Activated naive CD4-positive, alpha-beta T cell treated with anti-CD3 and anti-CD28 coated beads, Interleukin-2, amount 10 ng/mL, durations not matched to agents 7 days and 5 days (primary cell): Measurements from ENCODE around the gene IFITM5.
"Not testable (repeated sequence)": the region's sequence is repeated elsewhere in the genome, so short reads cannot be mapped to it uniquely, and the experiment has no call there.

ENCODE experiments used
- CTCF ChIA-PET: fragments of 350-600 bp; sonication (Branson Sonifier 250); formaldehyde crosslinking; loops from one replicate; lab custom pipeline; 2021; ENCODE audit warnings: antibody characterized with exemption; lab: Charles Lee
- DNase-seq: peaks from one replicate; pipeline ENCODE4 v3.0.0-alpha.2; 2020
- H3K27ac Mint-ChIP-seq: one replicate; pipeline ENCODE4 v1.8.0; 2021; ENCODE audit warnings: mild to moderate bottlenecking, moderate library complexity, mixed read lengths
- H3K27me3 Mint-ChIP-seq: one replicate; pipeline ENCODE4 v1.8.0; 2021; ENCODE audit warnings: mild to moderate bottlenecking, mixed read lengths
- H3K36me3 Mint-ChIP-seq: one replicate; pipeline ENCODE4 v1.8.0; 2021; ENCODE audit warnings: mixed read lengths
- H3K4me1 Mint-ChIP-seq: one replicate; pipeline ENCODE4 v1.8.0; 2021; ENCODE audit warnings: mixed read lengths
- H3K4me3 Mint-ChIP-seq: one replicate; pipeline ENCODE4 v1.8.0; 2021; ENCODE audit warnings: mild to moderate bottlenecking, moderate library complexity, mixed read lengths
- H3K9me3 Mint-ChIP-seq: one replicate; pipeline ENCODE4 v1.8.0; 2021; ENCODE audit warnings: mixed read lengths

The IFITM5 gene

DNA sequence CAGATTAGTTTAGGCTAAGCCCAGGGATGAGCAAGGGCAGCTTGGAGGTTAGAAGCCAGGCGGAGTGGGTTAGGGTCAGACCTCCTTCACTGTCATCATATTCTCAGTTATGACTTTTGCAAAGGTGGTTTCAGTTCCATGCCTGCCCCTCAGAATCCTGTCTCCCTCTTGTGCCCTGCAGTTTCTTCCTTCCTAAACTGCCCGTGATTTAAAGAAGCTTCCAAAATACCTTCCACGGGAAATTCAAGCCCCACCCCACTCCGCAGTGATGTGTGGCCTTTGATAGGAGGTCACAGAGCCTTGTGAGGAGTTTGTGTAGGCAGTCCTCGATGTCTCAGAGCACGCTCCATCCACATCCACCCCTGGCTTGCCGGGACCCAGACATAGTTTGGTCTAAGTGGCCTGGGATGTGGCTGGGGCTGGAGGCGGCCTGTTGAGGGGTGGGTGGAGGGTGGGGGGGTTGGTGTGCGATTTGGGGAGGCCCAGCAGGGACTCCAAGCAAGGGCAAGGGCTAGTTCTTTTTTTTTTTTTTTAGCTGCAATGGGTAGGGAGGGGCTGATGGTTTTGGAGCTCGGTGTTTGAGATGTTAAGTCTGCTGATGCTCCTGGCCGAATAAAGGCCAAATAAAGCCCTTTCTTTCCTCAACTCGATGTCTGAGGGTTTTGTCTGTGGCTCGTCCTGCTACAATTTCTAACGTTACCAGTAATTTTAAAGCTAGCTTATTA, 12.9 kb upstream of the IFITM5 start:
- DNase-seq = peak; percentile 65
- H3K4me3 Mint-ChIP-seq = peak overlapping the region; percentile 83
- CTCF ChIA-PET = interaction anchor here (1.0 to 1.5 kb wide), 3 partner anchors 43 to 105 kb away, joined by 3 to 7 read pairs (median 4); partner anchors contain the start of genes BET1L and RIC8A
- no peaks in the 10 kb centered on the region for H3K9me3 Mint-ChIP-seq
- H3K36me3 Mint-ChIP-seq = peaks cover 46% of the 10 kb centered on the region
- peaks cover 33% of the 10 kb centered on the region for H3K4me1 Mint-ChIP-seq
- no peaks in the 10 kb centered on the region for H3K27me3 Mint-ChIP-seq
- H3K27ac Mint-ChIP-seq = peak overlapping the region; percentile 95

DNA sequence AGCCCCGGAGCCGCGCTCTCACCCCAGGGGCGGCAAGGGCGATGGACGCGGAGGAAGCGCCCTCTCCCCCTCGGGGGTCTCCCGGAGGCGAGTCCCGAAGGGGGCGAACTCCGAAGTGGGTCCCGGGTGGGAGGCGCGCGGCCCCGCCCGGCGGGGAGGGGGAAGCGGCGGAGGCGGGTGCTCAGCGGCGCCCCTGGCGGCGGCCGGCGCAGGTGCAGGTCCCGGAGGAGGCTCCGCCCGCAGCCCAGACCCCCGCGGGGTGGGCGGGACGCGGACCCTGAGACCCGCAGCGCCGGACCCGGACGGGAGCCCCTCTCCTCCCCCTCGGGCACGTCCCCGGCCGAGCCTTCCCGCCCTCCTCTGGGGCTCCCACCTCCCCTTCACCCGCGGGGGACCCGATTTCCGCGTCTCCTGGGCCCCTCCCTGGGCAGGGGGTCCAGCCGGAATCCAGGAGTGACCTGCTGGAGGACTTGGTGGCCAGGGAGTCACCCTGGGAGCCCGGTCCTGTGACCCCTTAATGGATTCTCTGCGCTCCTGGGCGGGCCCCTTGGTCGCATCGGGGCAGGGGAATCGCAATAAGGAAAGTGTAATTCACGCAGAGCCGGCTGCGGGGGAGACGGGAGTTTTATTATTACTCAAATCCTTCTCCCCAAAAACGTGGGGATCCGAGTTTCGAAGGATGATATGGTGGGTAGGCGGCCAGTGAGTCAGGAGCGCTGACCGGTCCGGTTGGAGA, 11.9 kb upstream of the IFITM5 start:
- H3K27ac Mint-ChIP-seq = peak overlapping the region; percentile 95
- H3K27me3 Mint-ChIP-seq, DNase-seq, H3K9me3 Mint-ChIP-seq, CTCF ChIA-PET: not testable (repeated sequence)
- peaks cover 36% of the 10 kb centered on the region for H3K36me3 Mint-ChIP-seq
- peak overlapping the region; percentile 83 for H3K4me3 Mint-ChIP-seq
- H3K4me1 Mint-ChIP-seq = peaks cover 36% of the 10 kb centered on the region

DNA sequence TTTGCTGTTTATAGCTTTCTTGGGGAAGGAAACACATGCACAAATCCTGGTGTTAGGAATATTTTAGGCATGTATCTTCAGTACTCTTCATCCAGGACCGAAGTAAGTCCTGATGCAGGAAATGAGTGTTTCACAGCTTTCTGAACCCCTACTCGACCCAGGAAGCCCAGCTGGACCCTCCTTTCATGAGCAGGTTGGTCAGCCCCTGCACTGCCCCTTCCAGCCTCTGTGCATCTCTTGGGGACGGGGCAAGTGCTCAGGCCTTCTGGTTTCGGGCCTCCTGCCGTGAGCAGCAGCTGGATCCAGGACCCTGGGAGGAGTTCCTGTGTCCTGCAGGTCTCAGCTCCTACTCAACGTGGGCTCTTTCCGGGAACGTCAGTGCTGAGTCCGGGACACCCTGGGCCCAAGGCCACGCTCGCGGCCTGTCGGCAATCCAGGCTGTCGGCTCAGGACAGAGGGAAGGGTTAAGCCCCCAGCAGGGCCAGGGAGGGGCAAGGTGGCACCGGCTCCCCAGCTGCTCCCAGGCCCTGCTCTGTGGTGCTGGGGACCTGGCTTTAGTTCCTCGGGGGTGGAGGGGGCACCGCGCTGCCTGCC, 10.8 kb upstream of the IFITM5 start:
- H3K9me3 Mint-ChIP-seq, H3K27me3 Mint-ChIP-seq, DNase-seq: not testable (repeated sequence)
- Mint-ChIP-seq H3K4me3 (peak overlapping the region; percentile 90), H3K36me3 (peaks cover 32% of the 10 kb centered on the region), H3K4me1 (peaks cover 47% of the 10 kb centered on the region), H3K27ac (peak overlapping the region; percentile 95)
- CTCF ChIA-PET = interaction anchor here (1.2 to 1.3 kb wide), 2 partner anchors 9 to 103 kb away, joined by 3 to 6 read pairs; partner anchors contain the start of genes BET1L and RIC8A

DNA sequence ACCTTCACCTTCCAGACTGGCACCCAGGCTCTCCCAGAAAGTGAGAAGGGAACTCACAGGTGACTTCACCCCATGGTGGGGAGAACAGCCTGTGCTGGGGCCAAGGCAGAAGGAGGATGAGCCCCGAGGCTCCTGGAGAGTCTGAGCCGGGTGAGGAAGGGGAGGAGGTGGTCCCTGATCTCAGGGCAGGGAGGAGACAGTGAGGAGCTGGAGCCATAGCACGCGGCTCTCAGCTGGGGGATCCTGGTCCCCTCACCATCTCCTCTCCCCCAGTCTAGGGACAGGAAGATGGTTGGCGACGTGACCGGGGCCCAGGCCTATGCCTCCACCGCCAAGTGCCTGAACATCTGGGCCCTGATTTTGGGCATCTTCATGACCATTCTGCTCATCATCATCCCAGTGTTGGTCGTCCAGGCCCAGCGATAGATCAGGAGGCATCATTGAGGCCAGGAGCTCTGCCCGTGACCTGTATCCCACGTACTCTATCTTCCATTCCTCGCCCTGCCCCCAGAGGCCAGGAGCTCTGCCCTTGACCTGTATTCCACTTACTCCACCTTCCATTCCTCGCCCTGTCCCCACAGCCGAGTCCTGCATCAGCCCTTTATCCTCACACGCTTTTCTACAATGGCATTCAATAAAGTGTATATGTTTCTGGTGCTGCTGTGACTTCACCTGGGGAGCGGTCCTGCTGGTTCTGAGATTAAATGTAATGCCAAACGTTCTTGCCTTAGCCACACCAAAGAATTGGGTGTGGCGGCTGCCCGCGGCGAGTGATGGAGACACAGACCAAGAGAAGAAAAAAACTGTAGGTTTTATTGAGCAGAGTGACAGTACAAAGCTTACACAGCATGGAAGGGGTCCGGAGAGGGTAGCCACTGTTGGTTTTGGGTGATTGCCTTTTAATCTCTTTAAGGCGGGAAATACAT, 9.7 kb upstream of the IFITM5 start:
- H3K27me3 Mint-ChIP-seq, H3K9me3 Mint-ChIP-seq: not testable (repeated sequence)
- Mint-ChIP-seq H3K4me1 (peaks cover 49% of the 10 kb centered on the region), H3K36me3 (peaks cover 22% of the 10 kb centered on the region), H3K4me3 (peak overlapping the region; percentile 90), H3K27ac (peak overlapping the region; percentile 95)
- peak; percentile 62 for DNase-seq
- CTCF ChIA-PET = interaction anchor here (0.7 to 1.3 kb wide), 4 partner anchors 10 to 102 kb away, joined by 3 to 6 read pairs (median 3); partner anchors contain the start of genes BET1L and RIC8A

DNA sequence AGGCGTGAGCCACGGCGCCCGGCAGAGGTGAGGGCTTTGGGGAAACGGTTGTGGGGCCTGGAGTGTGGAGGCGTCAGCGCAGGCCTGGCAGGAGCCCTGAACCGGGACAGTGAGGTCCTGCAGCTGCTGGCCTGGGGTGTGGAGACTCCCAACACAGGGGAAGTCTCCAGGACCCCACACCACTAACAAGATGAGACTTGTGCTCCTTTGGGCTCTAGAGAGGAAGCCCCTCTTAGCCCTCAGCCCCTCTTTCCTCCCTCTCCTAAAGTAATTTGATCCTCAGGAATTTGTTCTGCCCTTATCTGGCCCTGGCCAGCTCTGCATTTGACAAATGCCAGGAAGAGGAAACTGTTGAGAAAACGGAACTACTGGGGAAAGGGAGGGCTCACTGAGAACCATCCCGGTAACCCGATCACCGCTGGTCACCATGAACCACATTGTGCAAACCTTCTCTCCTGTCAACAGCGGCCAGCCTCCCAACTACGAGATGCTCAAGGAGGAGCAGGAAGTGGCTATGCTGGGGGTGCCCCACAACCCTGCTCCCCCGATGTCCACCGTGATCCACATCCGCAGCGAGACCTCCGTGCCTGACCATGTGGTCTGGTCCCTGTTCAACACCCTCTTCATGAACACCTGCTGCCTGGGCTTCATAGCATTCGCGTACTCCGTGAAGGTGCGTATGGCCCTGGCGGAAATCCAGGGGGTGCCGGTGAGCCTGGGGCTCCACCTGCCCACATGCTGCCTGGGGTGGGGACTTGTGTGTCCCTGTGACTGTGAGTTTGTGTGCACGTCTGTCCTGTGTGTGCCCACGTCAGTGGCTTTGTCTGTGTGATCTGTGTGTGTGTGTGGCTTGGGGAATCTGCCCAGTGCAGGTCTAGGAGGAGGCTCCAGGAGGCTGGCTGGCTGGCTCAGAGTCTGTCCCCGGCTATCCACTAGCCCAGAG, 8.7 kb upstream of the IFITM5 start, which contains the start of gene IFITM2:
TSS of gene IFITM2 (plus strand) at position 51 of the 943 bp plus-strand sequence. CDS start at position 428, 377 bp downstream.
- CTCF ChIA-PET = interaction anchor here (0.7 to 5.3 kb wide), 7 partner anchors 8 to 57 kb away, joined by 3 to 43 read pairs (median 3); partner anchors contain the start of gene NLRP6
- Mint-ChIP-seq H3K27ac (peak within 1 kb of the TSS; percentile 95), H3K36me3 (peaks cover 13% of the 10 kb centered on the region), H3K4me1 (peaks cover 54% of the 10 kb centered on the region), H3K4me3 (peak within 1 kb of the TSS; percentile 90)
- not testable (repeated sequence) for H3K9me3 Mint-ChIP-seq, H3K27me3 Mint-ChIP-seq
- peak; percentile 83 for DNase-seq

DNA sequence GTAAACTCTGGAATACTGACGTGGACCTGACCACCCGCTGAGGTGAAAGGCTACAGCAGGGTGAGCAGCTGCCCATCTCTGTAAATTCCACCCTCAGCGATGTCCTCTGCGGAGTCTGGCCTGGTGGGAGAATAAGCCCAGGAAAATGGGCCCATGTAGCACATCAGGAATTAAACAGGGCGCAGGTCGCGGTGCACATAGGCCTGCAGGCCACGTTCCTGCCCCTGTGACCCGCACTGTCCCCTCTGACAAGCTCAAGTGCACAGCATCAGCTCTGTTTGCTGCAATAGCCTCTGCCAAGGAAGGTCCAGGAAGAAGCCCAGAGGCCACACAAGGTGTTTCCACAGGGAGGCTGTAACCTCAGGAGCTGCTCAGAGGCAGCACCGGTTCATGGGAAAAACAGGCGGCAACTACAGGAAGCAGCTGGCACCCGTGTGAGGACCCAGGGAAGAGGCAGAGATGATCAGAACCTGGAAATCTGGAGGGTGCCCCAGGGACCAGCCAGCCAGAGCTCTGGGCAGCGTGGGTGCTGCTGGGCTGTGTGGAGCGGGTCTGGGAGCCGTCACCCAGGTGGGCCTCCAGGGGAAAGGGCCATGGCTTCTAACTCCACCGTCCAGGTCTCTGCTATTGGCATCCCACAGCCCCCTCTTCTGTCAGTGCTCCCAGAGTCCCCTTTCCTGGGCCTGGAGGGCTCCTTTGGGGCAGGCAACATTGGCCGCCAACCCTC, 7.5 kb upstream of the IFITM5 start:
- peaks cover 16% of the 10 kb centered on the region for H3K27me3 Mint-ChIP-seq

DNA sequence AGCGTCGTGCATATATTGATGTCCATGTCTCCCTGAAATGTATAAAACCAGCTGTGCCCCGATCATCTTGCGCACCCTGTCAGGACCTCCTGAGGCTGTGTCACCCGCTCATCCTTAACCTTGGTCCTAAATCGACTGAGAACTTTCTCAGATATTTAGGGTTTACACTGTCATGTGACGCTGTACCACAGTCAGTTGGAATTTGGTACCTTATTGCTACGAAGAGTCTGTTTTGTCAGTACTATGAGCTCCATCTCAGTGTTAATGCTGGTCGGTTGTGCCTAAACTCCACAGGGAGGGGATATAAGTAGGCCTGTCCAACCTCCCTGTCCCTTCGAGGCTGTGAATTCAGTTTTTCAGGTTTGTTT, 6.5 kb upstream of the IFITM5 start:
- Mint-ChIP-seq H3K4me3 (peak overlapping the region; percentile 6), H3K4me1 (peaks cover 52% of the 10 kb centered on the region), H3K27ac (peak overlapping the region; percentile 6), H3K9me3 (no peaks in the 10 kb centered on the region), H3K27me3 (peaks cover 26% of the 10 kb centered on the region), H3K36me3 (peaks cover 13% of the 10 kb centered on the region)
- DNase-seq = no peak
- CTCF ChIA-PET = interaction anchor here (0.6 to 5.3 kb wide), 17 partner anchors 11 to 147 kb away, joined by 3 to 43 read pairs (median 5); partner anchors contain the start of gene PTDSS2

More for the DNA sequence above, 7.5 kb upstream of the IFITM5 start:
- peak overlapping the region; percentile 95 for H3K27ac Mint-ChIP-seq
- peaks cover 13% of the 10 kb centered on the region for H3K36me3 Mint-ChIP-seq
- peak overlapping the region; percentile 90 for H3K4me3 Mint-ChIP-seq
- DNase-seq = no peak
- H3K4me1 Mint-ChIP-seq = peaks cover 52% of the 10 kb centered on the region
- CTCF ChIA-PET = interaction anchor here (0.8 to 5.3 kb wide), 13 partner anchors 10 to 146 kb away, joined by 3 to 43 read pairs (median 6); partner anchors contain the start of genes NLRP6 and PTDSS2
- H3K9me3 Mint-ChIP-seq = no peaks in the 10 kb centered on the region

DNA sequence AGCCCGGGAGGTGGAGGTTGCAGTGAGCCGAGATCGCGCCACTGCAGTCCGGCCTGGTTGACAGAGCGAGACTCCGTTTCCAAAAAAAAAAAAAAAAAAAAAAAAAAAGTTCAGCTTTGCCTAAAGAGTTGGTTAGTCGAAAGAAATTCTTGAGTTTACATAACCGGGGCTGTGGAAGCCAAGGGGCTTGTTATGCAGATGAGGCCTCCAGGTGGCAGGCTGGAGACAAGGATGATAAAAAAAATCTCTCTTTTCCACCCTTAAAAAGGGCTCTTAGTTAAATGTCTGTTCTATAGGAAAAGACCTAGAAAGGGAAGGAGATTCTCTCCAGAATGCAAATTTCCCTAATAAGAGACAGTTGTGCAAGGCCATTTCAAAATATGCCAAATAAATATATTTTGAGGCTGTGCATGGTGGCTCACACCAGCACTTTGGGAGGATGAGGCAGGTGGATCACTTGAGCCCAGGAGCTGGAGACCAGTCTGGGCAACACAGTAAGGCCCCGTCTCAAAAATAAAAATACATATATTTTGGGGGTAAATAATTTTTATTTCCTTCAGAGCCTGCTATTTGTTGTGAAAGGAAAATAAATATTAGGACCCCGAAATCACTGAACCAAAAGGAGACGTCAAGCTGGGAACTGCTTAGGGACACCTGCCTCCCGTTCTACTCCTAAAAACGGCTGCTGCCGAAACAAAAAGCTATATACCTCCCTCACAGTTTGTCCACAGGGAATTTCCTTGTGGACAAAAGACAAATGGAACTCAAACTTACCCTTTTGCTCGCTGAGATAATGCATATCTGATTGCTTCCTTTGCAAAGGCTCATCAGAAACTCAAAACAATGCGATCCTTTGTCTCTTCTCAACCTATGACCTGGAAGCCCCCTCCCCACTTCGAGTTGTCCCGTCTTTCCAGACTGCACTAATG, 5.9 kb upstream of the IFITM5 start:
- no peak overlapping the region for H3K27ac Mint-ChIP-seq
- peaks cover 13% of the 10 kb centered on the region for H3K36me3 Mint-ChIP-seq
- DNase-seq = peak; percentile 82
- H3K4me1 Mint-ChIP-seq = peaks cover 52% of the 10 kb centered on the region
- peaks cover 32% of the 10 kb centered on the region for H3K27me3 Mint-ChIP-seq
- CTCF ChIA-PET = interaction anchor here (0.6 to 5.3 kb wide), 18 partner anchors 11 to 147 kb away, joined by 3 to 43 read pairs (median 4); partner anchors contain the start of gene PTDSS2
- no peak overlapping the region for H3K4me3 Mint-ChIP-seq
- H3K9me3 Mint-ChIP-seq = no peaks in the 10 kb centered on the region

DNA sequence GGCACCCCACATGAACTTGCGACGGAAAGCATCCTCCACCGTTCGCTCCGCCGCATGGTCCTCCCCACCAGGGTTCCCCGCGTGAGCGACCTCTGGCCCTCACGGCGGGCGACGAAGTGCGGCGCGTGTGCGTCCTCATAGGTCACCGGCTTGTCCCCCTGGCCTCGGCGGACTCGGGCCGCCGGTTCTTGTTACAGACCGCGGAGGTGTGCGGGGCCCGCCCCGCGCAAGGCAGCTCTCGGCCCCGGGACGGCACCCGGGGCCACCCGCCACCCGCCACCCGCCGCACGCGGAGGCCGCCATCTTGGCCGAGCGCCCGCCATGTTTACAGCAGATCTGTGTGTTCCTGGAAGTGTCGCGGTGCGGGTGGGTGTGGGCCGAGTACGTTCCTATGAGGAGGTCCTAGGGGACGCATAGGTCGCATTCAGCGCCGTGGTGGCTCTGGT, 4.8 kb upstream of the IFITM5 start:
- H3K4me3 Mint-ChIP-seq = no peak overlapping the region
- H3K4me1 Mint-ChIP-seq = peaks cover 47% of the 10 kb centered on the region
- H3K27me3 Mint-ChIP-seq = peaks cover 40% of the 10 kb centered on the region
- H3K36me3 Mint-ChIP-seq = peaks cover 4% of the 10 kb centered on the region
- no peak for DNase-seq
- CTCF ChIA-PET = interaction anchor here (0.8 to 5.3 kb wide), 7 partner anchors 15 to 146 kb away, joined by 3 to 43 read pairs (median 8); partner anchors contain the start of gene PTDSS2
- no peaks in the 10 kb centered on the region for H3K9me3 Mint-ChIP-seq
- H3K27ac Mint-ChIP-seq = no peak overlapping the region

DNA sequence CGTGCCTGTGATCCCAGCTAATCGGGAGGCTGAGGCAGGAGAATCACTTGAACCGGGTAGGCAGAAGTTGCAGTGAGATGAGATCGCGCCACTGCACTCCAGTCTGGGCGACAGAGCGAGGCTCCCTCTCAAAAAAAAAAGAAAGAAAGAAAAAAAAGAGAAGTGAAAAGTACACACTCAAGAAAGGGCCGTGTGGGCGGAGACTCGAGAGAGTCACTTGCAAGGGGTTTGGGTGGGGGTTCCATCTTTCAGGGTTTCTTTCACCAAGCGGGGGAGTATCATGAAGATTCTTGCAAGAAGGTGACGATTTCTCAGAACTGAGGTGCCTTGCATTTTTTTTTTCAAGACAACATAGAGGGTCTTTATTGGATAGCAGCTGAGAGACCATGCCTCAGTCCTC, 4.0 kb upstream of the IFITM5 start:
- Mint-ChIP-seq H3K4me1 (peaks cover 49% of the 10 kb centered on the region), H3K27ac (no peak overlapping the region), H3K9me3 (no peaks in the 10 kb centered on the region), H3K27me3 (peaks cover 47% of the 10 kb centered on the region), H3K36me3 (peaks cover 2% of the 10 kb centered on the region), H3K4me3 (no peak overlapping the region)
- no peak for DNase-seq
- CTCF ChIA-PET = interaction anchor here (1.1 to 5.3 kb wide), 3 partner anchors 37 to 146 kb away, joined by 4 to 36 read pairs (median 26); partner anchors contain the start of gene PTDSS2
